Measurements from ENCODE around the gene CLCNKA.

CLCNKA gene

GRCh38 chr1:16073490-16074119, 51.8 kb downstream of the CLCNKA start, which contains the start of gene FAM131C:
Gene FAM131C, minus strand, starts transcription at chr1:16073651. Its CDS starts 209 bp downstream, at chr1:16073442.
- peak within 1 kb of the TSS; percentile 79 for H3K4me2 ChIP-seq (ENCODE audit: low read length)
- H3K4me1 ChIP-seq (ENCODE audit: low read length): peaks cover 5% of the 10 kb centered on the region; the same call in 1 of the 2 replicates
- H3K9me3 ChIP-seq (ENCODE audit: insufficient read depth, low read length): no peaks in the 10 kb centered on the region
- TF ChIP-seq EZH2phosphoT487 (IDR thresholded peaks at IDR 0.05; ENCODE audit: low read depth) (no peak), CTCF (IDR thresholded peaks at IDR 0.05; ENCODE audit: low read depth, low read length) (no peak; the same call in 1 of the 2 replicates)
- H3K9ac ChIP-seq (ENCODE audit: low read length): 0 out of 2 replicates have a peak within 1 kb of the TSS, but pooled peaks have one; percentile 26
- H2AFZ ChIP-seq (ENCODE audit: low read depth, low read length): peak within 1 kb of the TSS; percentile 47; the same call in 1 of the 2 replicates
- H4K20me1 ChIP-seq (ENCODE audit: insufficient read depth, low read length): no peaks in the 10 kb centered on the region
- peaks cover 8% of the 10 kb centered on the region for H3K27me3 ChIP-seq (ENCODE audit: low read depth, low read length)
- H3K4me3 ChIP-seq (ENCODE audit: low read length): peak within 1 kb of the TSS; percentile 74
- no peaks in the 10 kb centered on the region for H3K79me2 ChIP-seq (ENCODE audit: low read length)
- H3K27ac ChIP-seq (ENCODE audit: low read length): no peak within 1 kb of the TSS
- no peaks in the 10 kb centered on the region for H3K36me3 ChIP-seq (replicated peaks; ENCODE audit: low read depth, low read length)

- 0 out of 2 replicates have a peak overlapping the region, but pooled peaks have one; percentile 47 for H2AFZ ChIP-seq (ENCODE audit: low read depth, low read length)
- no peak overlapping the region for H3K9ac ChIP-seq (ENCODE audit: low read length)
- peak overlapping the region; percentile 74 for H3K4me3 ChIP-seq (ENCODE audit: low read length)
- H4K20me1 ChIP-seq (ENCODE audit: insufficient read depth, low read length): no peaks in the 10 kb centered on the region
- H3K27ac ChIP-seq (ENCODE audit: low read length): no peak overlapping the region
- TF ChIP-seq EZH2phosphoT487 (IDR thresholded peaks at IDR 0.05; ENCODE audit: low read depth) (no peak), CTCF (IDR thresholded peaks at IDR 0.05; ENCODE audit: low read depth, low read length) (no peak)
- H3K4me2 ChIP-seq (ENCODE audit: low read length): peak overlapping the region; percentile 79
- H3K36me3 ChIP-seq (replicated peaks; ENCODE audit: low read depth, low read length): no peaks in the 10 kb centered on the region
- H3K4me1 ChIP-seq (ENCODE audit: low read length): peaks cover 10% of the 10 kb centered on the region
- H3K9me3 ChIP-seq (ENCODE audit: insufficient read depth, low read length): no peaks in the 10 kb centered on the region
- H3K79me2 ChIP-seq (ENCODE audit: low read length): no peaks in the 10 kb centered on the region
- peaks cover 8% of the 10 kb centered on the region for H3K27me3 ChIP-seq (ENCODE audit: low read depth, low read length)
Observed at GRCh38 chr1:16074217-16074616, 52.4 kb downstream of the CLCNKA start.

GRCh38 chr1:16075337-16076030, 53.6 kb downstream of the CLCNKA start:
- Histone ChIP-seq H4K20me1 (ENCODE audit: insufficient read depth, low read length) (no peaks in the 10 kb centered on the region), H3K79me2 (ENCODE audit: low read length) (no peaks in the 10 kb centered on the region), H3K4me3 (ENCODE audit: low read length) (no peak overlapping the region), H3K9me3 (ENCODE audit: insufficient read depth, low read length) (no peaks in the 10 kb centered on the region), H3K9ac (ENCODE audit: low read length) (no peak overlapping the region), H3K27me3 (ENCODE audit: low read depth, low read length) (peaks cover 8% of the 10 kb centered on the region), H3K4me1 (ENCODE audit: low read length) (peaks cover 17% of the 10 kb centered on the region), H3K36me3 (replicated peaks; ENCODE audit: low read depth, low read length) (no peaks in the 10 kb centered on the region), H3K27ac (ENCODE audit: low read length) (no peak overlapping the region), H2AFZ (ENCODE audit: low read depth, low read length) (no peak overlapping the region), H3K4me2 (ENCODE audit: low read length) (no peak overlapping the region)
- TF ChIP-seq EZH2phosphoT487 (IDR thresholded peaks at IDR 0.05; ENCODE audit: low read depth) (no peak), CTCF (IDR thresholded peaks at IDR 0.05; ENCODE audit: low read depth, low read length) (no peak)

Data from OCI-LY3 (cell line).